GM23338 (cell line): Measurements from ENCODE around the gene CCDC63. TPM values are rescaled to one million over a fixed set of nuclear protein-coding genes. Genes with fewer than 3 reads are reported as not detected.

Source experiments
- ATAC-seq: fragments of 200-7000 bp; cut with Tn5 transposase; 3 replicates; pipeline ENCODE4 v1.9.1; 2020
- DNase-seq: peaks from one replicate; pipeline ENCODE4 v3.0.0-alpha.2; 2015; ENCODE audit warnings: low spot score
- H2AFZ ChIP-seq: fragments of 200-600 bp; sonication (generic); 2 replicates; pipeline ENCODE4 v1.8.0; 2016; ENCODE audit warnings: antibody characterized with exemption, mild to moderate bottlenecking, moderate library complexity
- H3F3A ChIP-seq: fragments of 200-600 bp; sonication (generic); replicated peaks from 2 replicates; pipeline ENCODE4 v1.8.0; 2017; ENCODE audit warnings: antibody characterized with exemption, mixed run types, low read depth
- H3K27ac ChIP-seq: fragments of 200-600 bp; sonication (generic); 2 replicates; pipeline ENCODE4 v1.6.1; 2016; ENCODE audit warnings: low read depth
- H3K27me3 ChIP-seq: fragments of 200-600 bp; sonication (generic); 2 replicates; pipeline ENCODE4 v1.8.0; 2016; ENCODE audit warnings: mild to moderate bottlenecking, mixed run types, moderate library complexity; ENCODE audit not compliant: insufficient read depth
- H3K36me3 ChIP-seq: fragments of 200-600 bp; sonication (generic); 2 replicates; pipeline ENCODE4 v1.8.0; 2016; ENCODE audit warnings: mild to moderate bottlenecking; ENCODE audit not compliant: insufficient read depth
- H3K4me1 ChIP-seq: fragments of 200-600 bp; sonication (generic); 2 replicates; pipeline ENCODE4 v1.8.0; 2016; ENCODE audit warnings: mild to moderate bottlenecking, moderate library complexity; ENCODE audit not compliant: insufficient read depth
- H3K4me2 ChIP-seq: fragments of 200-600 bp; sonication (generic); 2 replicates; pipeline ENCODE4 v1.7.1; 2017; ENCODE audit warnings: mixed run types
- H3K4me3 ChIP-seq: fragments of 200-600 bp; sonication (generic); 2 replicates; pipeline ENCODE4 v1.6.1; 2016; ENCODE audit warnings: mixed run types
- H3K79me2 ChIP-seq: fragments of 200-600 bp; sonication (generic); replicated peaks from 2 replicates; pipeline ENCODE4 v1.8.0; 2017; ENCODE audit warnings: mild to moderate bottlenecking; ENCODE audit not compliant: insufficient read depth
- H3K9me2 ChIP-seq: fragments of 200-600 bp; sonication (generic); 2 replicates; pipeline ENCODE4 v1.8.0; 2017; ENCODE audit not compliant: insufficient read depth
- H4K20me1 ChIP-seq: fragments of 200-600 bp; sonication (generic); replicated peaks from 2 replicates; pipeline ENCODE4 v1.8.0; 2017; ENCODE audit warnings: mild to moderate bottlenecking; ENCODE audit not compliant: insufficient read depth
- H3K27ac Mint-ChIP-seq: 2 replicates; pipeline ENCODE4 v1.8.0; 2020; ENCODE audit warnings: inconsistent platforms, mild to moderate bottlenecking, moderate library complexity, mixed read lengths
- H3K27me3 Mint-ChIP-seq: 3 replicates; pipeline ENCODE4 v1.8.0; 2022; ENCODE audit warnings: low read depth, mild to moderate bottlenecking, moderate library complexity, mixed read lengths, inconsistent platforms; ENCODE audit not compliant: insufficient read depth, poor library complexity
- H3K36me3 Mint-ChIP-seq: 3 replicates; pipeline ENCODE4 v1.8.0; 2021; ENCODE audit warnings: low read depth, mild to moderate bottlenecking, inconsistent platforms, moderate library complexity, mixed read lengths
- H3K4me1 Mint-ChIP-seq: 3 replicates; pipeline ENCODE4 v1.8.0; 2020; ENCODE audit warnings: mild to moderate bottlenecking, inconsistent platforms, mixed read lengths
- H3K4me3 Mint-ChIP-seq: 3 replicates; pipeline ENCODE4 v1.8.0; 2021; ENCODE audit warnings: moderate library complexity, mild to moderate bottlenecking, inconsistent platforms, mixed read lengths
- H3K9me3 Mint-ChIP-seq: 3 replicates; pipeline ENCODE4 v1.8.0; 2020; ENCODE audit warnings: moderate library complexity, mild to moderate bottlenecking, inconsistent platforms, mixed read lengths
- CREB1 ChIP-seq: fragments of 250-450 bp; sonication (Bioruptor Pico); IDR thresholded peaks from 2 replicates; pipeline ENCODE4 v1.5.0; 2020; ENCODE audit warnings: low read depth, mild to moderate bottlenecking, moderate library complexity
- EZH2 ChIP-seq: fragments of 200-600 bp; sonication (generic); IDR thresholded peaks from one replicate; pipeline ENCODE4 v1.8.0; 2017; ENCODE audit warnings: antibody characterized with exemption, mild to moderate bottlenecking, low read depth; ENCODE audit not compliant: unreplicated experiment
- EZH2phosphoT487 ChIP-seq: fragments of 200-600 bp; sonication (generic); IDR thresholded peaks from one replicate; pipeline ENCODE4 v1.8.1; 2018; ENCODE audit warnings: antibody characterized with exemption; ENCODE audit not compliant: unreplicated experiment
- JUNB ChIP-seq: IDR thresholded peaks from one replicate; pipeline ENCODE4 v1.6.1; 2016; ENCODE audit warnings: antibody characterized with exemption; ENCODE audit not compliant: unreplicated experiment
- NANOG ChIP-seq: IDR thresholded peaks from 2 replicates; pipeline ENCODE4 v1.6.1; 2016; ENCODE audit warnings: antibody characterized with exemption, borderline replicate concordance
- POLR2AphosphoS5 ChIP-seq: IDR thresholded peaks from 2 replicates; pipeline ENCODE4 v1.6.1; 2016; ENCODE audit warnings: antibody characterized with exemption, low read depth
- REST ChIP-seq: IDR thresholded peaks from one replicate; pipeline ENCODE4 v1.6.1; 2018; ENCODE audit warnings: antibody characterized with exemption; ENCODE audit not compliant: unreplicated experiment
- STAT1 ChIP-seq: IDR thresholded peaks from one replicate; pipeline ENCODE4 v1.6.1; 2016; ENCODE audit warnings: antibody characterized with exemption; ENCODE audit not compliant: unreplicated experiment
- ZNF114 ChIP-seq: fragments of 250-450 bp; sonication (Bioruptor Pico); IDR thresholded peaks from 2 replicates; pipeline ENCODE4 v1.5.0; 2020; ENCODE audit warnings: mild to moderate bottlenecking, moderate library complexity
- ZNF331 ChIP-seq: fragments of 250-450 bp; sonication (Bioruptor Pico); IDR thresholded peaks from 2 replicates; pipeline ENCODE4 v1.5.0; 2020; ENCODE audit warnings: low read depth, mild to moderate bottlenecking, moderate library complexity
- polyA plus RNA-seq: library from polyadenylated mRNA; unstranded; fragments of >200 nt; fragmentation: Nextera tagmentation; extraction: Ambion mirVana; gene quantifications from 2 replicates; pipeline ENCODE4 v1.2.1, GENCODE V29; 2016
- total RNA-seq: library from RNA; depleted of rRNA; stranded (reverse); fragments of >200 nt; shearing (Covaris generic); gene quantifications from 2 replicates; pipeline ENCODE4 v1.2.3, GENCODE V29; 2014
- TF ChIP-seq, protein P1 (sequence below): IDR thresholded peaks from 2 replicates; pipeline ENCODE4 v1.6.1; 2016; ENCODE audit warnings: antibody characterized with exemption
- TF ChIP-seq, protein P2 (sequence below), 2 experiments: fragments of 200-600 bp in 1 of 2; sonication (generic) in 1 of 2; conservative IDR thresholded peaks; 2 replicates each; pipeline versions ENCODE4 v1.5.1 to v1.6.1; 2016 to 2017; ENCODE audit warnings: antibody characterized with exemption in 2 of 2, low read depth in 2 of 2, mild to moderate bottlenecking in 2 of 2, moderate library complexity in 1 of 2

The CCDC63 gene
- total and polyA plus RNA-seq, 2 experiments from 2014 or later, result 1.8 TPM; not detected in 1

- TF ChIP-seq, protein P1, sequence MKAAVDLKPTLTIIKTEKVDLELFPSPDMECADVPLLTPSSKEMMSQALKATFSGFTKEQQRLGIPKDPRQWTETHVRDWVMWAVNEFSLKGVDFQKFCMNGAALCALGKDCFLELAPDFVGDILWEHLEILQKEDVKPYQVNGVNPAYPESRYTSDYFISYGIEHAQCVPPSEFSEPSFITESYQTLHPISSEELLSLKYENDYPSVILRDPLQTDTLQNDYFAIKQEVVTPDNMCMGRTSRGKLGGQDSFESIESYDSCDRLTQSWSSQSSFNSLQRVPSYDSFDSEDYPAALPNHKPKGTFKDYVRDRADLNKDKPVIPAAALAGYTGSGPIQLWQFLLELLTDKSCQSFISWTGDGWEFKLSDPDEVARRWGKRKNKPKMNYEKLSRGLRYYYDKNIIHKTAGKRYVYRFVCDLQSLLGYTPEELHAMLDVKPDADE, result no peak
- TF ChIP-seq EZH2 (no peak), POLR2AphosphoS5 (no peak), JUNB (no peak)
Measured at GRCh38 chr12:110907583-110907982, 60.8 kb downstream of the CCDC63 start (continued).

DNA sequence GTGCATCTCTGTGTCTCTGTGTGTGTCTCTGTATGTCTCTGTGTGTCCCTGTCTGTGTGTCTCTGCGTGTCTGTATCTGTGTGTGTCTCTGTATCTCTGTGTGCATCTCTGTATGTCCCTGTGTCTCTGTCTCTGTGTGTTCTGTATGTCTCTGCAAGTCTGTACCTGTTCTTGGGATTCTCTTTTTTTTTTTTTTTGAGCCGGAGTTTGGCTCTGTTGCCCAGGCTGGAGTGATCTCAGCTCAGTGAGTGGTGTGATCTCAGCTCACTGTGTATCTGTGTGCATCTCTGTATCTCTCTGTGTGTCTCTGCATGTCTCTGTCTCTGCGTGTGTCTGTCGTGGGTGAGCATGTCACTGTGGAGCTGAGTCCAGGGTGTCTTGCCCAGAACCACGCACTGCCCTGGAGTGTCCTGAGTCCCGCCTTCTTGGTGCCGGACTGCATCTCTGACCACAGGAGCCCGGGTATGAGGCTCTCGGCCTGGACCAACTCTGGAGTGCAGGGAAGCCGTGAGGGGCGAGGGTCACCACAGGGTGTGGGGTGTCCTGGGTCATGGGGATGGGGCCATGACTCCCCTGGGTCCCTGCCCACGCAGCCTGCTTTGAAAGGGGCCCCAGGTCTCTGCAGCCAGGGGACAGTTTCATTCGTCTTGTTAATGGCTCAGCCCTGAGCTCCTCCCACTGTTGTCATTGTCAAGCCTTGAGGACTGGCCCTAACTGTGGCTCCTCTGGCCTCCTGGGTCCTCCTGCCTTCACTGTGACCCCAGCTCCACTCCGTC lies 61.8 kb downstream of the CCDC63 start:
- H3F3A ChIP-seq, result no peaks in the 10 kb centered on the region
- peaks cover 7% of the 10 kb centered on the region; the same call in 2 of the 3 replicates for H3K4me1 Mint-ChIP-seq
- ATAC-seq (no peak; the same call in 2 of the 3 replicates), DNase-seq (no peak)
- H4K20me1 ChIP-seq, result no peaks in the 10 kb centered on the region
- no peak overlapping the region for H3K4me3 Mint-ChIP-seq
- H3K27ac ChIP-seq, result no peak overlapping the region
- no peaks in the 10 kb centered on the region for H3K27me3 ChIP-seq
- no peaks in the 10 kb centered on the region for H3K36me3 Mint-ChIP-seq
- no peaks in the 10 kb centered on the region for H3K79me2 ChIP-seq
- H3K4me3 ChIP-seq, result no peak overlapping the region
- H3K4me1 ChIP-seq, result no peaks in the 10 kb centered on the region
- TF ChIP-seq NANOG (no peak), STAT1 (no peak), ZNF114 (CRISPR knock-in tag) (no peak), POLR2AphosphoS5 (no peak), EZH2phosphoT487 (no peak), EZH2 (no peak)
- TF ChIP-seq, protein P1, result no peak
- no peaks in the 10 kb centered on the region for H3K36me3 ChIP-seq
- H3K4me2 ChIP-seq, result no peak overlapping the region
- no peaks in the 10 kb centered on the region for H3K9me3 Mint-ChIP-seq
- peaks cover 2% of the 10 kb centered on the region for H3K27me3 Mint-ChIP-seq
- H3K27ac Mint-ChIP-seq, result no peak overlapping the region
- peak overlapping the region; percentile 66; the same call in 1 of the 2 replicates for H2AFZ ChIP-seq
- peaks cover 11% of the 10 kb centered on the region for H3K9me2 ChIP-seq

- Histone ChIP-seq H2AFZ (no peak overlapping the region), H3K36me3 (no peaks in the 10 kb centered on the region), H3K79me2 (no peaks in the 10 kb centered on the region), H3K4me2 (no peak overlapping the region), H4K20me1 (no peaks in the 10 kb centered on the region), H3K4me1 (peaks cover 1% of the 10 kb centered on the region; the same call in 1 of the 2 replicates), H3K27ac (no peak overlapping the region), H3K27me3 (no peaks in the 10 kb centered on the region), H3K9me2 (no peaks in the 10 kb centered on the region), H3F3A (no peaks in the 10 kb centered on the region), H3K4me3 (no peak overlapping the region)
- ATAC-seq (no peak), DNase-seq (no peak)
- no peak overlapping the region for H3K27ac Mint-ChIP-seq
- no peak for TF ChIP-seq NANOG
- no peak for TF ChIP-seq POLR2AphosphoS5
- TF ChIP-seq CREB1, result no peak
- TF ChIP-seq JUNB, result no peak
- no peak for TF ChIP-seq REST
- TF ChIP-seq, protein P1, result no peak
- no peak for TF ChIP-seq STAT1
- no peak for TF ChIP-seq EZH2
- TF ChIP-seq, protein P2, sequence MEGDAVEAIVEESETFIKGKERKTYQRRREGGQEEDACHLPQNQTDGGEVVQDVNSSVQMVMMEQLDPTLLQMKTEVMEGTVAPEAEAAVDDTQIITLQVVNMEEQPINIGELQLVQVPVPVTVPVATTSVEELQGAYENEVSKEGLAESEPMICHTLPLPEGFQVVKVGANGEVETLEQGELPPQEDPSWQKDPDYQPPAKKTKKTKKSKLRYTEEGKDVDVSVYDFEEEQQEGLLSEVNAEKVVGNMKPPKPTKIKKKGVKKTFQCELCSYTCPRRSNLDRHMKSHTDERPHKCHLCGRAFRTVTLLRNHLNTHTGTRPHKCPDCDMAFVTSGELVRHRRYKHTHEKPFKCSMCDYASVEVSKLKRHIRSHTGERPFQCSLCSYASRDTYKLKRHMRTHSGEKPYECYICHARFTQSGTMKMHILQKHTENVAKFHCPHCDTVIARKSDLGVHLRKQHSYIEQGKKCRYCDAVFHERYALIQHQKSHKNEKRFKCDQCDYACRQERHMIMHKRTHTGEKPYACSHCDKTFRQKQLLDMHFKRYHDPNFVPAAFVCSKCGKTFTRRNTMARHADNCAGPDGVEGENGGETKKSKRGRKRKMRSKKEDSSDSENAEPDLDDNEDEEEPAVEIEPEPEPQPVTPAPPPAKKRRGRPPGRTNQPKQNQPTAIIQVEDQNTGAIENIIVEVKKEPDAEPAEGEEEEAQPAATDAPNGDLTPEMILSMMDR (conservative IDR thresholded peaks at IDR 0.05; ENCODE audit: low read depth in 2 of 2), result no peak
- no peak for TF ChIP-seq ZNF331 (CRISPR knock-in tag)
- no peak for TF ChIP-seq EZH2phosphoT487
- H3K4me3 Mint-ChIP-seq, result no peak overlapping the region
- H3K9me3 Mint-ChIP-seq, result no peaks in the 10 kb centered on the region
- H3K36me3 Mint-ChIP-seq, result no peaks in the 10 kb centered on the region
- peaks cover 2% of the 10 kb centered on the region for H3K27me3 Mint-ChIP-seq
- peaks cover 7% of the 10 kb centered on the region; the same call in 2 of the 3 replicates for H3K4me1 Mint-ChIP-seq
Measured at GRCh38 chr12:110912263-110912662, 65.5 kb downstream of the CCDC63 start.
